Measurements from ENCODE around the gene GIPC2.

Gene GIPC2

GRCh38 chr1:78080767-78081166 is 35.0 kb downstream of the GIPC2 start:
- TF ChIP-seq FOXM1 (IDR thresholded peaks at IDR 0.05; ENCODE audit: borderline replicate concordance, low read depth) (no peak), RAD21 (IDR thresholded peaks at IDR 0.05; ENCODE audit: low read depth) (no peak), YY1 (IDR thresholded peaks at IDR 0.05; ENCODE audit: low read depth) (no peak), TAF1 (IDR thresholded peaks at IDR 0.05; ENCODE audit: low read depth) (no peak)

- TF ChIP-seq RAD21 (IDR thresholded peaks at IDR 0.05; ENCODE audit: low read depth): no peak
Observed at GRCh38 chr1:78081980-78082860, 36.5 kb downstream of the GIPC2 start.

- TF ChIP-seq, protein P1, sequence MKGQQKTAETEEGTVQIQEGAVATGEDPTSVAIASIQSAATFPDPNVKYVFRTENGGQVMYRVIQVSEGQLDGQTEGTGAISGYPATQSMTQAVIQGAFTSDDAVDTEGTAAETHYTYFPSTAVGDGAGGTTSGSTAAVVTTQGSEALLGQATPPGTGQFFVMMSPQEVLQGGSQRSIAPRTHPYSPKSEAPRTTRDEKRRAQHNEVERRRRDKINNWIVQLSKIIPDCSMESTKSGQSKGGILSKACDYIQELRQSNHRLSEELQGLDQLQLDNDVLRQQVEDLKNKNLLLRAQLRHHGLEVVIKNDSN (IDR thresholded peaks at IDR 0.05): no peak
- TF ChIP-seq TEAD4 (IDR thresholded peaks at IDR 0.05) (no peak), CREB1 (IDR thresholded peaks at IDR 0.05; ENCODE audit: low read depth) (no peak), TCF12 (IDR thresholded peaks at IDR 0.05; ENCODE audit: low read depth) (no peak), EP300 (IDR thresholded peaks at IDR 0.05; ENCODE audit: borderline replicate concordance) (no peak), EGR1 (IDR thresholded peaks at IDR 0.05) (no peak), FOXM1 (IDR thresholded peaks at IDR 0.05; ENCODE audit: borderline replicate concordance, low read depth) (no peak), RAD21 (IDR thresholded peaks at IDR 0.05; ENCODE audit: low read depth) (no peak), TAF1 (IDR thresholded peaks at IDR 0.05; ENCODE audit: low read depth) (no peak), ZBTB7A (IDR thresholded peaks at IDR 0.05; ENCODE audit: low read depth) (no peak), YY1 (IDR thresholded peaks at IDR 0.05; ENCODE audit: low read depth) (no peak), NFIC (IDR thresholded peaks at IDR 0.05) (no peak), CEBPB (IDR thresholded peaks at IDR 0.05) (no peak)
- TF ChIP-seq, protein P2, sequence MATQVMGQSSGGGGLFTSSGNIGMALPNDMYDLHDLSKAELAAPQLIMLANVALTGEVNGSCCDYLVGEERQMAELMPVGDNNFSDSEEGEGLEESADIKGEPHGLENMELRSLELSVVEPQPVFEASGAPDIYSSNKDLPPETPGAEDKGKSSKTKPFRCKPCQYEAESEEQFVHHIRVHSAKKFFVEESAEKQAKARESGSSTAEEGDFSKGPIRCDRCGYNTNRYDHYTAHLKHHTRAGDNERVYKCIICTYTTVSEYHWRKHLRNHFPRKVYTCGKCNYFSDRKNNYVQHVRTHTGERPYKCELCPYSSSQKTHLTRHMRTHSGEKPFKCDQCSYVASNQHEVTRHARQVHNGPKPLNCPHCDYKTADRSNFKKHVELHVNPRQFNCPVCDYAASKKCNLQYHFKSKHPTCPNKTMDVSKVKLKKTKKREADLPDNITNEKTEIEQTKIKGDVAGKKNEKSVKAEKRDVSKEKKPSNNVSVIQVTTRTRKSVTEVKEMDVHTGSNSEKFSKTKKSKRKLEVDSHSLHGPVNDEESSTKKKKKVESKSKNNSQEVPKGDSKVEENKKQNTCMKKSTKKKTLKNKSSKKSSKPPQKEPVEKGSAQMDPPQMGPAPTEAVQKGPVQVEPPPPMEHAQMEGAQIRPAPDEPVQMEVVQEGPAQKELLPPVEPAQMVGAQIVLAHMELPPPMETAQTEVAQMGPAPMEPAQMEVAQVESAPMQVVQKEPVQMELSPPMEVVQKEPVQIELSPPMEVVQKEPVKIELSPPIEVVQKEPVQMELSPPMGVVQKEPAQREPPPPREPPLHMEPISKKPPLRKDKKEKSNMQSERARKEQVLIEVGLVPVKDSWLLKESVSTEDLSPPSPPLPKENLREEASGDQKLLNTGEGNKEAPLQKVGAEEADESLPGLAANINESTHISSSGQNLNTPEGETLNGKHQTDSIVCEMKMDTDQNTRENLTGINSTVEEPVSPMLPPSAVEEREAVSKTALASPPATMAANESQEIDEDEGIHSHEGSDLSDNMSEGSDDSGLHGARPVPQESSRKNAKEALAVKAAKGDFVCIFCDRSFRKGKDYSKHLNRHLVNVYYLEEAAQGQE (IDR thresholded peaks at IDR 0.05; ENCODE audit: low read depth): no peak
- TF ChIP-seq, protein P3, sequence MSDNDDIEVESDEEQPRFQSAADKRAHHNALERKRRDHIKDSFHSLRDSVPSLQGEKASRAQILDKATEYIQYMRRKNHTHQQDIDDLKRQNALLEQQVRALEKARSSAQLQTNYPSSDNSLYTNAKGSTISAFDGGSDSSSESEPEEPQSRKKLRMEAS (IDR thresholded peaks at IDR 0.05): no peak
Observed at GRCh38 chr1:78086697-78087096, 40.9 kb downstream of the GIPC2 start.

DNA sequence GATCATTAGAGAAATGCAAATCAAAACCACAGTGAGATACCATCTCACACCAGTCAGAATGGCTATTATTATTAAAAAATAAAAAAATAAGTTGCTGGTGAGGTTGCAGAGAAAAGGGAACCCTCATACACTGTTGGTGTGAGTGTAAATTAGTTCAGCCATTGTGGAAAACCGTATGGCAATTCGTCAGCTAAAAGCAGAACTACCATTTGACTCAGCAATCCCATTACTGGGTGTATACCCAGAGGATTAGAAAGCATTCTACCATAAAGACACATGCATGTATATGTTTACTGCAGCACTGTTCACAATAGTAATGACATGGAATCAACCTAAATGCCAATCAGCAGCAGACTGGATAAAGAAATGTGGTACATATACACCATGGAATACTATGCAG is 42.2 kb downstream of the GIPC2 start:
- TF ChIP-seq, protein P2 (IDR thresholded peaks at IDR 0.05; ENCODE audit: low read depth): no peak
- TF ChIP-seq RAD21 (IDR thresholded peaks at IDR 0.05; ENCODE audit: low read depth): no peak
- TF ChIP-seq EGR1 (IDR thresholded peaks at IDR 0.05): no peak
- TF ChIP-seq, protein P1 (IDR thresholded peaks at IDR 0.05): no peak
- TF ChIP-seq YY1 (IDR thresholded peaks at IDR 0.05; ENCODE audit: low read depth): no peak
- no peak for TF ChIP-seq NFIC (IDR thresholded peaks at IDR 0.05)
- TF ChIP-seq, protein P3 (IDR thresholded peaks at IDR 0.05): no peak

DNA sequence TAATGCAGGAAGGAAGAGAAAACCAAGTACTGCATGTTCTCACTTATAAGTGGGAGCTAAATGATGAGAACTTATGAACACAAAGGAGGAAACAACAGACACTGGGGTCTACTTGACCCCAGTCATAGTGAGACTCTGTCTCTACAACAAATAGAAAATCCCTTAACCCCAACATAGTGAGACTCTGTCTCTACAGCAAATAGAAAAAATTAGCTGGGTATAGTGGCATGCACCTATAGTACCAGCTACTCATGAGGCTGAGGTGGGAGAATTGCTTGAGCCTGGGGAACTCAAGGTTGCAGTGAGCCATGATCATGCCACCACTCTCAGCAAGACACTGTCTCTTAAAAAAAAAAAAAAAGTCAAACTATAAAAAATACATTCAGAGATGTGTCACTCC is 42.7 kb downstream of the GIPC2 start:
- TF ChIP-seq, protein P3 (IDR thresholded peaks at IDR 0.05): no peak
- TF ChIP-seq CREB1 (IDR thresholded peaks at IDR 0.05; ENCODE audit: low read depth) (no peak), YY1 (IDR thresholded peaks at IDR 0.05; ENCODE audit: low read depth) (no peak), TCF12 (IDR thresholded peaks at IDR 0.05; ENCODE audit: low read depth) (no peak), CEBPB (IDR thresholded peaks at IDR 0.05) (no peak), FOXM1 (IDR thresholded peaks at IDR 0.05; ENCODE audit: borderline replicate concordance, low read depth) (no peak), NFIC (IDR thresholded peaks at IDR 0.05) (no peak), ZBTB7A (IDR thresholded peaks at IDR 0.05; ENCODE audit: low read depth) (no peak), RAD21 (IDR thresholded peaks at IDR 0.05; ENCODE audit: low read depth) (no peak), TEAD4 (IDR thresholded peaks at IDR 0.05) (no peak), TAF1 (IDR thresholded peaks at IDR 0.05; ENCODE audit: low read depth) (no peak), EP300 (IDR thresholded peaks at IDR 0.05; ENCODE audit: borderline replicate concordance) (no peak), EGR1 (IDR thresholded peaks at IDR 0.05) (no peak)
- TF ChIP-seq, protein P2 (IDR thresholded peaks at IDR 0.05; ENCODE audit: low read depth): no peak
- TF ChIP-seq, protein P1 (IDR thresholded peaks at IDR 0.05): no peak
